Right cardiac atrium (tissue), 5 donors: ENCODE results near the gene MRPS6. TPM values are rescaled to one million over a fixed set of nuclear protein-coding genes. Genes with fewer than 3 reads are reported as not detected.

Experiments used
- ATAC-seq, 2 donors: fragments of 200-7000 bp; cut with Tn5 transposase; one replicate each; pipeline versions ENCODE4 v1.8.0 to v1.9.1; 2020; ENCODE audit warnings: moderate library complexity in 2 of 2, mild to moderate bottlenecking in 1 of 2
- DNase-seq, 3 donors: peaks; one replicate each; pipeline ENCODE4 v3.0.0-alpha.2; 2020
- H3K27ac ChIP-seq: one replicate; pipeline ENCODE4 v1.5.1; 2013; ENCODE audit warnings: mild to moderate bottlenecking, low read length, control low read depth, moderate library complexity
- H3K27me3 ChIP-seq: one replicate; pipeline ENCODE4 v1.6.1; 2013; ENCODE audit not compliant: control insufficient read depth, insufficient read depth
- H3K4me1 ChIP-seq: one replicate; pipeline ENCODE4 v1.6.1; 2013; ENCODE audit warnings: low read length; ENCODE audit not compliant: control insufficient read depth, insufficient read depth
- H3K4me3 ChIP-seq: one replicate; pipeline ENCODE4 v1.5.1; 2013; ENCODE audit warnings: low read length, control low read depth
- H3K9me3 ChIP-seq: one replicate; pipeline ENCODE4 v1.6.1; 2013; ENCODE audit warnings: low read length; ENCODE audit not compliant: control insufficient read depth
- WGBS: extraction: QIAGEN DNeasy Blood & Tissue Kit; methylation state at CpG from one replicate; pipeline ENCODE4 v1.1.7; 2013; 5-methylcytosine and 5-hydroxymethylcytosine counted together
- intact Hi-C, 4 donors: fragments of 100-400 bp; cut with DNase I; formaldehyde crosslinking; loops; one replicate each; pipeline versions ENCODE4 v1.11.0 to v1.14.0; 2022 to 2023
- polyA plus RNA-seq: library from polyadenylated mRNA; stranded (reverse); fragments of 200-250 nt; gene quantifications from one replicate; pipeline ENCODE4 v1.2.3, GENCODE V29; 2013
- total RNA-seq, 4 donors: library from RNA; stranded (reverse); fragmentation: NEBNext Ultra II Directional; extraction: Animal tissue kit (Norgen Biotek cat#: 25700); gene quantifications; one replicate each; pipeline ENCODE4 v1.2.1, GENCODE V29; 2021
- donor health status: healthy with polysubstance abuse.
- donor health status: DM: no; HTN: yes; CAD: no.
- donor health status: DM: no; HTN: no; CAD: no.
- donor health status: DM: no; HTN: yes; CAD: no; lungs with severe emphysema.
- donor health status: DM: yes; HTN: yes; CAD: no.

MRPS6 gene
- total and polyA plus RNA-seq, 5 donors, result 67.6 to 95.3 (median 74.6) TPM

- intact Hi-C loops, result no loop called here
- H3K9me3 ChIP-seq, result no peaks in the 10 kb centered on the region
- no peaks in the 10 kb centered on the region for H3K27me3 ChIP-seq
- no peaks in the 10 kb centered on the region for H3K4me1 ChIP-seq
- H3K4me3 ChIP-seq, result no peak overlapping the region
- DNase-seq (no peak), ATAC-seq (no peak)
- no peak overlapping the region for H3K27ac ChIP-seq
- WGBS, result 83% methylated on average over 11 of the region's 11 CpGs
These were observed 36.2 kb upstream of the MRPS6 start for GRCh38 chr21:34037009-34037795.

DNA sequence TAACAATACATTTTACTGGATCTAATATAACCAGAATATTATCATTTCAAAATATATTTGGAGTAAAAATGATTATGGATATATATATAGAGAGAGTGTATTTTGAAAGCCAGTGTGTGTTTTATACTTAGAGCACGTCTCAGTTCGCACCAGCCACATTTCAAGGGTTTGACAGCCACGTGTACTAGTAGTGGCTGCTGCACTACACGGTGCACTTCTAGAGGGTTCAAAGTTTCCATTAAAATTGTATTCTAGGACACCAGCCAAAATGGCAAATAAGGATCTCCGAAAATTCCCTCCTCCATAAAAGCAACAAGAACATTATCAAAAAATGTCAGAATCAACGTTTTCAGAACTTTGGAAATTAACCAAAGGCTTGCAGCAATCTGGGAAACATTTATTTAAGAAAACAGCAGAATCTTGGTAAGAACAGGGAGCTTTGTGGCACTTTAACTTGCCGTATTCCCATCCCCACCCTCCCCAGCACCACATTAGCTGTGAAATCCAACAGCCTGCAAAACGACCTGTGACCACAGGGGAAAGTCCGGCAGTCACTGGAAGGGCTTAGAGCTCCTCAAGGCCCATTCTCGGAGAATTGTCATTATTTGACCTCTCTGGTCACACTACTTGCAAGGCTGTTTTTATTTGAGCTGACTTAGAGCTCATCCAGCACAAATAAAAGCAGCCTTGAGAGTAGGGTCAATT is 33.5 kb upstream of the MRPS6 start:
- Histone ChIP-seq H3K4me1 (no peaks in the 10 kb centered on the region), H3K27me3 (no peaks in the 10 kb centered on the region), H3K27ac (no peak overlapping the region), H3K9me3 (no peaks in the 10 kb centered on the region), H3K4me3 (no peak overlapping the region)
- intact Hi-C loops, result no loop called here
- 49% methylated on average over 10 of the region's 10 CpGs for WGBS
- ATAC-seq (peak in 1 of 2 donors; percentile 54), DNase-seq (peak in 1 of 3 donors; percentile 40)

DNA sequence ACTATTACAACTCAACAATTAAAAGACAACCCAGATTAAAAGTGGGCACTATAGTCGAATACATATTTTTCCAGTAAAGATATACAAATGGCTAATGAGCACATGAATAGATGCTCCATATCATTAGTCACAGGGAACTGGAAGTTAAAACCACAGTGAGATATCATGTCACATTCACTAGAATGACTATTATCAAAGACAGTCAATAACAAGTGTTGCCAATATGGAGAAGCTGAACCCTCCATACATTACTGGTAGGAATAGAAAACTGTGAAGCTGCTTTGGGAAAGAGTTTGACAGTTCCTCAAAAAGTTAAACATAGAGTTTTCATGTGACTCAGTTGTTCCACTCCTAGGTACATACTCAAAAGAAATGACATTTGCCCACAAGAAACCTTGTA is 30.6 kb upstream of the MRPS6 start:
- no peak for ATAC-seq

DNA sequence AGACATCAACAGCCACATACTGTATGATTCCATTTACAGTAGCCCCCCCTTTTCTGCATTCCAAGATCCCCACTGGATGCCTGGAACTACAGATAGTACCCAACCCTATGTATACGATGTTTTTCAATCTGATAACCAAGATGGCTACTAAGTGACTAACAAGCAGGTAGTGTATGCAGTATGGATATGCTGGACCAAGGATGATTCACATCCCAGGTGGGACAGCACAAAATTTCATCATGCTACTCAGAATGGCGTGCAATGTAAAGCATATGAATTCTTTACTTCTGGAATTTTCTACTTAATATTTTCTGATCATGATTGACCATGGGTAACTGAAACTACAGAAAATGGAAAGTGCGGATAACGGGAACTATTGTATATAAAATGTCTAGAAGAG is 30.0 kb upstream of the MRPS6 start:
- intact Hi-C loops, result no loop called here
- ATAC-seq (no peak), DNase-seq (no peak)
- no peaks in the 10 kb centered on the region for H3K9me3 ChIP-seq
- no peaks in the 10 kb centered on the region for H3K4me1 ChIP-seq
- 84% methylated on average over 4 of the region's 4 CpGs for WGBS
- H3K4me3 ChIP-seq, result no peak overlapping the region
- H3K27ac ChIP-seq, result no peak overlapping the region
- H3K27me3 ChIP-seq, result no peaks in the 10 kb centered on the region

More for the DNA sequence above, 30.6 kb upstream of the MRPS6 start:
- H3K9me3 ChIP-seq, result no peaks in the 10 kb centered on the region
- intact Hi-C loops, result no loop called here
- H3K27me3 ChIP-seq, result no peaks in the 10 kb centered on the region
- DNase-seq, result no peak
- no peaks in the 10 kb centered on the region for H3K4me1 ChIP-seq
- no peak overlapping the region for H3K4me3 ChIP-seq
- no peak overlapping the region for H3K27ac ChIP-seq
- WGBS, result 77% methylated on average over 1 of the region's 1 CpG

DNA sequence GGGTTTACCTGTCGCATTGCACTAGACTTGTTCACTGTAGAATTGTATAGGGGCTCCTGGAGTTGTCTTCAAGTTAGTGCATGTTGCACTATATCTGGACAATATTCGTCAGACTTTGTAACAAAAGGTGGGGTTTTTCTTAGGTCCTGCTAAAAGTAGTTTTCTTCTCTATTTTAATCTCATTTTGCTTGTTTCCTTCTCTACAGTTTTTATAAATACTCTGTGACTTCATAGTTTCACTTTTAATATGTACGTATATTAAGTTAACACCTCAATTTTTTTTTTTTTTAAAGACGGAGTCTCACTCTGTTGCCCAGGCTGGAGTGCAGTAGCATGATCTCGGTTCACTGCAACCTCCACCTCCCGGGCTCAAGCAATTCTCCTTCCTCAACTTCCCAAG is 26.5 kb upstream of the MRPS6 start:
- no peak overlapping the region for H3K27ac ChIP-seq
- H3K4me3 ChIP-seq, result no peak overlapping the region
- ATAC-seq, result no peak
- H3K4me1 ChIP-seq, result no peaks in the 10 kb centered on the region
- 84% methylated on average over 6 of the region's 6 CpGs for WGBS
- DNase-seq, result no peak
- no peaks in the 10 kb centered on the region for H3K27me3 ChIP-seq
- intact Hi-C loops, result no loop called here
- H3K9me3 ChIP-seq, result no peaks in the 10 kb centered on the region

GRCh38 chr21:34047835-34048234 is 25.5 kb upstream of the MRPS6 start:
- H3K27ac ChIP-seq, result no peak overlapping the region
- H3K9me3 ChIP-seq, result no peaks in the 10 kb centered on the region
- no peaks in the 10 kb centered on the region for H3K4me1 ChIP-seq
- H3K27me3 ChIP-seq, result no peaks in the 10 kb centered on the region
- ATAC-seq (no peak), DNase-seq (no peak)
- intact Hi-C loops, result no loop called here
- no peak overlapping the region for H3K4me3 ChIP-seq

- Histone ChIP-seq H3K4me3 (no peak overlapping the region), H3K9me3 (no peaks in the 10 kb centered on the region), H3K4me1 (no peaks in the 10 kb centered on the region), H3K27ac (no peak overlapping the region), H3K27me3 (no peaks in the 10 kb centered on the region)
- intact Hi-C loops, result no loop called here
- WGBS, result 78% methylated on average over 5 of the region's 5 CpGs
- ATAC-seq (no peak), DNase-seq (no peak)
These were observed 21.2 kb upstream of the MRPS6 start for GRCh38 chr21:34052171-34052570.

DNA sequence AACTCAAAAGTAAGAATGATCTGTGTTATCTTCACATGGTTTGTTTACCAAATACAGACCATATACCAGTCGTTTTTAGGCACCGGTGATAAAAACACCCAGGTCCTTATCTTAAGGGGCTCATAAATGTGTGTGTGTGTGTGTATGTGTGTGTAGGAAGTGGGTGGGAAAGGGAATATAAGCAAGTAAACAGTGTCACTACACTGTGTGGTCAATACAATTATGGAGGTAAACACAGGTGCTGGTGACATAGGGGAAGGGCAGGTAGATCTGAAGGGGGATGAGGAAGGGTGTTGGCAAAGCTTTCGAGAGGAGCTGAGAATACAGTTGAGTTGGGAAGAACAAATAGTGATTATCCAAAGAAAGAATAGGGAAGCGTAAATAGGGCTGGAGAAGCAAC is 19.1 kb upstream of the MRPS6 start:
- intact Hi-C loops, result no loop called here

DNA sequence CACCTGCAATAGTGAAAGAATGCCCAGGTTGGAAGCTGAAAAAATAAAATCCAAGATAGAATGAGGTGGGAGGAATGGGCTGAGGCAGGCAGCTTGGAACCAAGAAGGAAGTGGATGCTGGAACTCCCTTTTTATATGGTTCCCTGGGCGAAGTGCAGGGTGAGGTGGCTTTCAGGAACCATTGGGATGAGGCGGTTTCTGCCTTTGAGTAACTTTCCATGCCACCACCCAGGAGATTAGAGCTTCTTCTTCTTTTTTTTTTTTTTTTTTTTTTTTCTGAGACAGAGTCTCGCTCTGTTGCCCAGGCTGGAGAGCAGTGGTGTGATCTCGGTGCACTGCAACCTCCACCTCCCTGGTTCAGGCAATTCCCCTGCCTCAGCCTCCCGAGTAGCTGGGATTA is 17.8 kb upstream of the MRPS6 start:
- no peaks in the 10 kb centered on the region for H3K27me3 ChIP-seq
- no peaks in the 10 kb centered on the region for H3K9me3 ChIP-seq
- WGBS, result 93% methylated on average over 5 of the region's 5 CpGs
- intact Hi-C loops, result no loop called here
- no peak overlapping the region for H3K4me3 ChIP-seq
- H3K4me1 ChIP-seq, result no peaks in the 10 kb centered on the region
- DNase-seq (no peak), ATAC-seq (no peak)
- no peak overlapping the region for H3K27ac ChIP-seq

More for the DNA sequence above, 19.1 kb upstream of the MRPS6 start:
- Histone ChIP-seq H3K4me1 (no peaks in the 10 kb centered on the region), H3K4me3 (no peak overlapping the region), H3K27me3 (no peaks in the 10 kb centered on the region), H3K27ac (no peak overlapping the region), H3K9me3 (no peaks in the 10 kb centered on the region)
- no peak for ATAC-seq
- 79% methylated on average over 4 of the region's 4 CpGs for WGBS
- no peak for DNase-seq

DNA sequence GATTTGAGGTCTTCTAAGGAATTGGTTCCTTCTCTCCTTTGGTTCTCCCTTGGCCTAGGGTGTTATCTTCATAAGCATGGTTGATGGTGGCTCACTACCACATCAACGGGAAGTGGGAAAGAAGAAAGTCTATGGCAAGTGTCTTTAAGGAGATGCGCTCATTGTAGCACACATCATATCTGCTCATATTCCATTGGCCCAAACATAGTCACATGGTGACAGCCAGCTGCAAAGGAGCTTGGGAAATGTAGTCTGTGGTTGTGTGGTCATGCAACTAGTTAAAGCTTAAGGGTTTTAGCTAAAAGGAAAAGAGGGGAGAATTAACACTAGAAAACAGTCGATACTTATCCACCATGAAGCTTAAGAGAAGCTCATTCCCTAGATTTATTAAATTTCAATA is 11.4 kb upstream of the MRPS6 start:
- ATAC-seq (no peak), DNase-seq (no peak)
- no peaks in the 10 kb centered on the region for H3K27me3 ChIP-seq
- H3K4me3 ChIP-seq, result no peak overlapping the region
- H3K27ac ChIP-seq, result no peak overlapping the region
- intact Hi-C loops, result no loop called here
- no peaks in the 10 kb centered on the region for H3K9me3 ChIP-seq
- H3K4me1 ChIP-seq, result no peaks in the 10 kb centered on the region
- WGBS, result 77% methylated on average over 3 of the region's 3 CpGs

DNA sequence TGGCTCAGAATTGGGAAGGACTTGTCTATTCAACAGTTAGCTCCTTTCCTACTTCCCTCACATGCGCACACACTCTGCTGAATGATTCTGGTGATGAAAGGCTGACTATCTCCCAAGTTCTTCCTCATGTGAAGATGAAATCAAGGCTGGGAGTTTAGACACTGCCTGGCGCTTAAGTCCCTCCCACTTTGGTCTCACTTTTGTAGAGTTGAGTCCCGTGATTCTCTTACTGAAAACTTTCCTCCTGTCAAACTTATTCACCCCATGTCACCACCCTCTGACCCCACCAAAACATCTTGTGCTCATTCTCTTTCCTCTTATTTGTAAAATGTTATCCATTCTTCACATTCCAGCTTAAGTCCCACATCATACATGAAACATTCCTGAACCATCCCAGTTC is 8.4 kb upstream of the MRPS6 start:
- Histone ChIP-seq H3K27ac (no peak overlapping the region), H3K4me1 (no peaks in the 10 kb centered on the region), H3K4me3 (no peak overlapping the region), H3K9me3 (no peaks in the 10 kb centered on the region), H3K27me3 (no peaks in the 10 kb centered on the region)
- DNase-seq (no peak), ATAC-seq (no peak)
- WGBS, result 61% methylated on average over 3 of the region's 3 CpGs
- intact Hi-C loops, result no loop called here
